Right lung (tissue), 5 donors: ENCODE data around the gene CPNE4. TPM values are rescaled to one million over a fixed set of nuclear protein-coding genes. Genes with fewer than 3 reads are reported as not detected.
A peak's percentile ranks its signal among the peaks of the same experiment; 100 is the strongest.

Experiments
- DNase-seq, 2 donors: peaks; one replicate each; pipeline ENCODE4 v3.0.0-alpha.2; 2013
- polyA plus RNA-seq, 5 donors: library from polyadenylated mRNA; unstranded; fragments of 120-200 nt; gene quantifications; one replicate each; pipeline versions ENCODE4 v1.2.1 to v1.2.3, GENCODE V29; 2013; ENCODE audit warnings: inconsistent platforms in 1 of 5, low replicate concordance in 1 of 5; ENCODE audit not compliant: insufficient read length in 5 of 5, insufficient read depth in 1 of 5

The CPNE4 gene
- polyA plus RNA-seq, 5 donors, result 0.38 to 1.5 (median 0.76) TPM

DNA sequence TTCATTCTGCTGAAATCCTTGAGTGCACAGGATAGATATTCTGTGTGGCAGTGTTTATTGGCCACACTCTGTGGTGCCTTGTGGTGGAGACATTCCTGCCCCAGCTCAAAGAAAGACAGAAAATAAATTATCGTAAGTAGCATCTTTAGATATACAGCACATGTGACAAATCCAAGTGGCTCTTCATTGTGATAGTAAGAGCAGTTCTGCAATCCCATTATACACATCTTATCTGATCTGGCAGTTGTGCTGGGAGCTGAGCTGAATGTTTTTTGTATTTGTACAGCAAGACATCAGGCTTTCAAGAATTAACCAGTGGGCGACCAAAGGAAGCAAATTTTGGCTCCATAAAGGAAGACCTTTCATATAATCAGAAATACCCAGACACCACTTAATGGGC lies 296.7 kb downstream of the CPNE4 start:
- DNase-seq, result peak in 1 of 2 donors; percentile 15

DNA sequence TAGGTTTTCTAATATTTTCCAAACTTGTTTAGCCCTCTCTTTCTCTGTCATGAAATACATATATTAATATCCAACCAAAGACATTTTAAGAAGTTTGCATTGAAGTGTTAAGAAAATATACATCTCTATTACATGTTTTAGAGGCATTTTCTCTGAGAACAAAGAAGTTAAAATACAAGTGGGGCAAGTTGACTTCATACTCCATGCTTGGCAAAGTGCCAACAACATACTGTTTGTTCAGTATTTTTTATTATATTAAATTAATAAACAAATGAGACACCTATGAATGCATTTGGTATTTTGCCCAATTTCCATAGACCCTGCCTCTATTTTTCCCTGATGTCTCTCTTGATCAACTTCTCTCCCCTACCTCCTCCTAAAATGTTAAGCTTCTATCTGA lies 299.3 kb downstream of the CPNE4 start:
- no peak for DNase-seq

DNA sequence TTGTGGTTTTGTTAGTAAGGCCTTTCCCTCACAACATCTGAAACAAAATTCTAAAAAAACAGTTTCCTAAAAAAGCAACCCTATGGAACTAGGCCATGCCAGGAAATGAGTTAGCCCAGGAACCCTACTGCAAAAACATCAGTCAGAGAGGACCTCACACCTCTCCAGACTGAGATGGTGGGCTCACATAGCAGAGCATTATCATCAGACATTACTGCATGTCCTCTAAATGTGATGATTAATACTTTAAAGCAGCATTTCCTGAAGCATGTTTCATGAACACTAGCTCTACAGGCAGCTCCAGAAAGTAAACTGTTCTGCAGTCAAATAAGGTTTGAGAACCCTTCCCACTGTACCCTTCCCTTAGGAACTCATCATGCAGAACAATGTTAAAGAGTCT lies 299.7 kb downstream of the CPNE4 start:
- DNase-seq, result no peak

DNA sequence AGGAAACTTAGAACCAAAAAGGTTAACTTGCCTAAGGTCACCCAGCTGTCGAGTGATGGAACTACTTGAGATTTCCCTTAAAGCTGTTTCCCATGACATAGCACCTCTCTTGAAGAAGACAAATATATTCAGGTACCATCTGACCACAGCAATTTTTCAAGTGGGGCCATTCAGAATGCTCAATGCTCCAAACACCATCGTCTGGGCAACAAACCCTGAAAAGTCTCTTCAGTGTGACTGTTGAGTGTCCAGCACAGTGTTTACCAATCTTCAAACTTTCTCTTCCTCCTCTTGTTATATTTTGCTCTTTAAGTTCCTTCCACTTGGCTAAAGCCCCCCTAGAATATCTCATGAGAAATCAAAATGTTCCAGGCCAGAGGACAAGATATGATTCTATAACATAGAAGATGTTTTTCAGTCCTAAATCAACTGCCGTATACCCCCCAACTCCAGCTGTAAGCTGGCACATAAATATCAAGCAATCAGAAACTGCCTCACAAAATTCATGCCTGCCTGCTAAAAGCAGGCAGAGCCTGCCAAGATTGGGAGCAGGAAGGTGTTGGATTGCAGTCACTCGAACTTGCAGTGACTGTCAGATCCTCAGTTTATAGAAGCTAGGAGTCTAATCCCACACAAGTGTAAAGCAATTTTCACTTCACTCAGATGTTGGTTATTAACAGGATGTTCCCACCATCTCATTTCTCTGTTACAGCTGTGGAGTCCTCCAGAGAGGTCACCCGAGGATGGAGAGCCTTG lies 301.6 kb downstream of the CPNE4 start:
- no peak for DNase-seq

DNA sequence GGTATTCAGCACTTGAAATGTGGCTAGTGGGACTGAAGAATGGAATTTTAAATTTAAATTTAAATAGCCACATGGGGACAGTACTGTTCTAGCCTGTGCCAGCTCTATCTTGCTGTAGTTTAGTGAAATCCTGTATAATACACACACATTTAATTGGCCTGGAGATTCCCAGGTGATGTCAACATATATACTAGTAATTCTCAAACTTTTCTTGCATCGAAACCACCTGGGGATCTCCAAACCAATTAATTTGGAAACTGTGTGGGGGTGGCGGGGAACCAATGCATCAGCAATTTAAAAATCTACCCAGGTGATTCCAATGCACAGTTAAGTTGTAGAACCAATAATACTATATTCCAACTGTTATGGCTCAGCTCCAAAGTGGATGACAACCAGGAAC lies 303.1 kb downstream of the CPNE4 start:
- DNase-seq, result no peak

DNA sequence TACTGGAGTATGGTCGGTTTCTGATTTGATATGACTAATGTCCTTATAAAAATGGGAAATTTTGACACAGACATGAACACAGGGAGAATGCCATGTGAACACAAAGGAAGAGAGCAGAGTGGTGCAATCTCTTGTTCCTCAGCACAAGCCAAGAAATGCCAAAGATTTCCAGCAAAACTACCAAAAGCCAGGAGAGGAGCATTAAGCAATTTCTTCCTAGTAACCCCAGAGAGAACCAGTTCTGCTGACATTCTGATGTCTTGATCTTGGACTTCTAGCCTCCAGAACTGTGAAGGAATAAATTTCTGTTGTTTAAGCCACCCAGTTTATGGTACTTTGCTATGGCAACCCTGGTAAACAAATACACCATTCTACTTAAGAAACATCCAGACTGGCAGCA lies 304.2 kb downstream of the CPNE4 start:
- DNase-seq, result no peak

- no peak for DNase-seq
Measured at GRCh38 chr3:131729643-131730017, 305.2 kb downstream of the CPNE4 start.

DNA sequence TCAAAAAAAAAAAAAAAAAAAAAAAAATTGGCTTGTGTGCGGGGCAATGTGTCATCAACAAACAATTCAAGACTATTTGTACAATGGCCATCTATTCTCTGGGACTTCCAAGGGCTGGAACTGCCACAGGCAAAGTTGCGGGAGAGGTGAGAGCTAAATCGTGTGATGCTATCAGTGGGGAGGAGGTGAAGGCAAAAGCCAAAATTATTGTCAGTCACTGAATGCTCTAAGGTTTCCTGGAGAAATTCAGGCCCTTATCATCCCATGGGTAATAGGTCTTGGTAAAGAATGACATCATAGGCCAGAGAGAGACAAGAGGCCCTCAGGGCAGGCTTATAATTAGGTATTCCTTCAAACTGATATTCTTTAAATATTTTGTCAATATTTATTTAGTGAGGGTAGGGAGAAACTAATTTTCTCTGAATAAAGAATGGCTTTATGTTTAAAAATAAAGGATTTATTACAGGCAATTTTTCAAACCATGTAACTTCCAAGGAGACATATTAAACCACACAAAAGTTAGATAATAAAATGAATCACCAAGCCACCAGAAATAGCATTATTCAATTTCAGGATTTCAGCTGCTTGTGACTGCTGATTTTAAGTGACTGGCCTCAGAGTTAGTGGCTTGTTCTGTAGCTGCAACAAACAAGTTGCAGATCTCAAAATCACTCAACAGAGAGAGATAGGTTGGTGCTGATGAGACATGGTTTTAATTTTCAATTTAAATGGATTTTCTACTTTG lies 305.7 kb downstream of the CPNE4 start:
- DNase-seq, result no peak

- no peak for DNase-seq
Measured at GRCh38 chr3:131725414-131725813, 309.4 kb downstream of the CPNE4 start.

- DNase-seq, result no peak
Measured at GRCh38 chr3:131723343-131723742, 311.5 kb downstream of the CPNE4 start.

- no peak for DNase-seq
Measured at GRCh38 chr3:131717493-131717892, 317.3 kb downstream of the CPNE4 start.

GRCh38 chr3:131716943-131717342 lies 317.9 kb downstream of the CPNE4 start:
- DNase-seq, result no peak

DNA sequence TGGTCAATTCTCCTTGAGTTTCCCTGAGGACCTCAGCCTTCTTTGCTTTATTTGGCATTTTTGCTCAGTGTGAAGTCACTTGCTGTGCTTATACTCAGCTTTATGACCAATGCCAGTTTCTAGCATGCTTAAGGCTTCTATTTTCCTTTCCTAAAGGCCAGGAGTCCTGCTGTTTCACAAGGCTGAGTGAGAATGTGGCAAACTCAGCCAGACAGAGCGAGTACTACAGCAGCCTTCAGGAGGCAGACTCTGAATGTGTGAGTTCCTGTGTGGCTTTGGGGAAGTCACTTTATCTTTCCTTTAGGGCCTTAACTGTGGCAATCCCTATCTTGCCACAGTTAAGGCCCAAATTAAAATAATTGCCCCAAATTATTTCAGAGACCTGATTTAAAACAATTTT lies 318.8 kb downstream of the CPNE4 start:
- no peak for DNase-seq

- no peak for DNase-seq
Measured at GRCh38 chr3:131714585-131715220, 320.1 kb downstream of the CPNE4 start.

DNA sequence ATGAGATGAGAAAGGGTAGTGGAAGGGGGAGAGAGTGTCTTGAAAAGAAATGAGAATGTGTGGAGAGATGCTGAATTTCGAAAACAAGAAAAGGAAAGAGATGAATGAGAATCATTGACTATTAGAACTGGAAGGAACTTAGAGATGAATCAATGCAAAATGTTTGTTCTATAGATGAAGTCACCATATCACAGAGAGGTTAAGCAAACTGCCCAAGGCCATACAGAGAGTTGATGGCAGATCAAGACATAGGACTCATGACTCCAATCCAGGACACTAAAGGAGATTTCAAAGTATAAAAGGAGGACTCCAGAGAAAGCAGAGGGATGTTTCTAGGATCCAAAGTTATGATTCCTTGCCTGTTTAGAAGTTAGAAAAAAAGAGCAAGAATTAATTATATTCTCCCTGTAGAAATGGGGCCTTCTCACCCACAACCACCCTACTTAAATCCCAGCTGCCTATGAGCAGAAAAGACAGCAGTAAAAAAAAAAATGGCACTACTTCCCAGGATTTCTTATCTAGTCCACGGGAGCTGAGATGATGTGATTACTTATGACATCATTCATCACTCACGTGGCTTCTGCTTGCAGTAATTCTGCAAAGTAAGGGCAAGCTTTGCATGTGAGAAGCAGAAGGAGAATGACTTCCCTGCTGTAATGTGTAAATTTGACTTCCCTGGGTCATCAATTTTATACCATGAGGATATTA lies 321.2 kb downstream of the CPNE4 start:
- no peak for DNase-seq

- no peak for DNase-seq
Measured at GRCh38 chr3:131712662-131713061, 322.2 kb downstream of the CPNE4 start.

GRCh38 chr3:131711114-131711768 lies 323.6 kb downstream of the CPNE4 start:
- DNase-seq, result no peak

- no peak for DNase-seq
Measured at GRCh38 chr3:131708241-131708640, 326.6 kb downstream of the CPNE4 start.

DNA sequence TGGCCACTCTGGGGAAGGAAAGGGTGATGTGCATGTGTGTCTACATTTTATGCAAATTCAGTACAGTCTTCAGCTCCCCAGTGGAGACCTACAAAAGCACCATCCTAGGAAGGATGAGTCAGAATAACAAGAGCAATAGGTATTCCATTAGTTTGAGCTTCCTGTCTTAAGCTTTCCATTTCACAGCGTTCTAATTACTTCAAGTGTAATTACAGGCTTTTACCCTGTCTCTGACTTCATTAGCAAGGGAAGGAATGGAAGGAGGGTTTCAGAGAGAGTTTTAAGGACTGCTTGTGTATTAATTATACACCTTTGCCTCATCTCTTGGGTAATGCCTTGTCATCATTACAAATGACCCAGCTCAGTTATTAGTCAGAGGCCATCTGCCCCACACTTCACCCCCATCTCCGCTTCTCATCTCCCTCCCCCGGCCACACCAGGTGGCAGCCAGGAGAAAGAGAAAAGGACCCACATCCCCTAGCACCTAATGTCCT lies 329.2 kb downstream of the CPNE4 start:
- no peak for DNase-seq

DNA sequence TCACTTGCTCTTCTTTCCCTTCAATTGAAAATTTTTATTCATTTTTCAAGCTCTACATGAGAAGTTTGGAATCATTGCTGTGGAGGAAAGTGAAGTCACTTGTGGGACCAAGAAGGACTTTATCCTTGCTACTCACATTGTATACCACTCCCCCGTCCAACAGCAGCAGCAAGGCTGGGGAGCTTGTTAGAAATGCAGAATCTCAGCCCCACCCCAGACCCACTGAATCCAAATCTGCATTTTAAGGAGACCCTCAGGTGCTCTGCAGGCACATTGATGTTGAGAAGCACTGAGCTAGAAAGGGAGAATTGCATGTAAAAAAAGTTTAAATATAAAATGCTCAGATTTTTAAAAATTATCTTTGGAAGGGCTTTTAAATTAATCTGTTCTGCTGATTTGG lies 329.7 kb downstream of the CPNE4 start:
- DNase-seq, result no peak

GRCh38 chr3:131704098-131704497 lies 330.7 kb downstream of the CPNE4 start:
- no peak for DNase-seq

- DNase-seq, result no peak
Measured at GRCh38 chr3:131702146-131702545, 332.7 kb downstream of the CPNE4 start.
